IMR-90 (cell line): ENCODE measurements around the gene MYEOV. TPM values are rescaled to one million over a fixed set of nuclear protein-coding genes. Genes with fewer than 3 reads are reported as not detected.
A peak's percentile ranks its signal among the peaks of the same experiment; 100 is the strongest.

ENCODE experiments used
- ATAC-seq: fragments of 200-7000 bp; cut with Tn5 transposase; 2 replicates; pipeline ENCODE4 v1.9.1; 2020; ENCODE audit warnings: low read depth, mild to moderate bottlenecking, moderate library complexity
- BruUV-seq: library from RNA; stranded (reverse); fragments of 400-500 nt; replicated peaks from 2 replicates; lab custom pipeline; 2021; lab: Mats Ljungman, UMichigan
- CTCF ChIA-PET: fragments of 300-600 bp; formaldehyde crosslinking; extraction: SDS; loops from one replicate; lab custom pipeline; 2021; ENCODE audit warnings: antibody characterized with exemption; lab: Yijun Ruan, JAX
- POLR2A ChIA-PET: fragments of 300-600 bp; sonication (Branson Sonifier 250); formaldehyde crosslinking; loops from one replicate; lab custom pipeline; 2022; ENCODE audit warnings: antibody characterized with exemption; ENCODE audit not compliant: unreplicated experiment; lab: Charles Lee
- DNase-seq: peaks from one replicate; pipeline ENCODE4 v3.0.0; 2013
- H2AFZ ChIP-seq: replicated peaks from 2 replicates; pipeline ENCODE3; 2013; ENCODE audit warnings: low read length, mild to moderate bottlenecking; ENCODE audit not compliant: poor library complexity
- H2AK5ac ChIP-seq: 2 replicates; pipeline ENCODE4 v1.6.1; 2013; ENCODE audit warnings: low read depth, low read length, inconsistent platforms
- H2AK9ac ChIP-seq: replicated peaks from 2 replicates; pipeline ENCODE3; 2013; ENCODE audit warnings: mild to moderate bottlenecking, low read depth, low read length, moderate library complexity; ENCODE audit not compliant: poor library complexity
- H2BK120ac ChIP-seq: 2 replicates; pipeline ENCODE4 v1.6.1; 2013; ENCODE audit warnings: low read depth, low read length, inconsistent platforms
- H2BK15ac ChIP-seq: 3 replicates; pipeline ENCODE4 v1.6.1; 2013; ENCODE audit warnings: low read depth, low read length, inconsistent platforms
- H2BK20ac ChIP-seq: 2 replicates; pipeline ENCODE4 v1.6.1; 2013; ENCODE audit warnings: low read depth, mild to moderate bottlenecking, inconsistent platforms, low read length, moderate library complexity
- H2BK5ac ChIP-seq: 2 replicates; pipeline ENCODE4 v1.6.1; 2013; ENCODE audit warnings: mild to moderate bottlenecking, low read depth, low read length, inconsistent platforms; ENCODE audit not compliant: poor library complexity, severe bottlenecking
- H3K14ac ChIP-seq: replicated peaks from 2 replicates; pipeline ENCODE4 v1.6.1; 2013; ENCODE audit warnings: low read depth, low read length, inconsistent platforms
- H3K18ac ChIP-seq: 2 replicates; pipeline ENCODE4 v1.6.1; 2013; ENCODE audit warnings: low read depth, low read length, control low read depth
- H3K23ac ChIP-seq: 2 replicates; pipeline ENCODE4 v1.6.1; 2013; ENCODE audit warnings: low read depth, low read length, inconsistent platforms
- H3K27ac ChIP-seq: 2 replicates; pipeline ENCODE4 v1.5.1; 2013; ENCODE audit warnings: mild to moderate bottlenecking, control low read depth, low read length; ENCODE audit not compliant: insufficient read depth
- H3K27me3 ChIP-seq: 2 replicates; pipeline ENCODE4 v1.6.1; 2013; ENCODE audit warnings: low read length; ENCODE audit not compliant: control insufficient read depth, insufficient read depth
- H3K36me3 ChIP-seq: 2 replicates; pipeline ENCODE4 v1.6.1; 2013; ENCODE audit warnings: low read length, mixed read lengths; ENCODE audit not compliant: control insufficient read depth, insufficient read depth
- H3K4ac ChIP-seq: 2 replicates; pipeline ENCODE4 v1.6.1; 2013; ENCODE audit warnings: low read depth, low read length, inconsistent platforms
- H3K4me1 ChIP-seq: 2 replicates; pipeline ENCODE4 v1.6.1; 2013; ENCODE audit warnings: low read length, mixed read lengths; ENCODE audit not compliant: control insufficient read depth, insufficient read depth
- H3K4me2 ChIP-seq: 2 replicates; pipeline ENCODE4 v1.6.1; 2013; ENCODE audit warnings: low read depth, mild to moderate bottlenecking, control low read depth, low read length, moderate library complexity
- H3K4me3 ChIP-seq: 2 replicates; pipeline ENCODE4 v1.5.1; 2013; ENCODE audit warnings: low read depth, mild to moderate bottlenecking, control low read depth, low read length, moderate library complexity; ENCODE audit not compliant: insufficient read depth
- H3K56ac ChIP-seq: 2 replicates; pipeline ENCODE4 v1.6.1; 2013; ENCODE audit warnings: low read length, inconsistent platforms; ENCODE audit not compliant: insufficient read depth; ENCODE audit errors: extremely low read depth
- H3K79me1 ChIP-seq, 2 experiments: 2 replicates each; pipeline ENCODE4 v1.6.1; 2013; ENCODE audit warnings: low read length in 2 of 2, inconsistent platforms in 1 of 2, low read depth in 1 of 2
- H3K9ac ChIP-seq: 2 replicates; pipeline ENCODE4 v1.6.1; 2013; ENCODE audit warnings: low read depth, low read length, control low read depth
- H3K9me1 ChIP-seq: 2 replicates; pipeline ENCODE4 v1.6.1; 2013; ENCODE audit warnings: low read length, inconsistent platforms; ENCODE audit not compliant: insufficient read depth
- H3K9me3 ChIP-seq: 2 replicates; pipeline ENCODE4 v1.6.1; 2013; ENCODE audit warnings: low read length; ENCODE audit not compliant: control insufficient read depth, insufficient read depth
- H4K20me1 ChIP-seq: 2 replicates; pipeline ENCODE4 v1.6.1; 2013; ENCODE audit warnings: low read length, inconsistent platforms; ENCODE audit not compliant: insufficient read depth
- H4K5ac ChIP-seq: 2 replicates; pipeline ENCODE4 v1.6.1; 2013; ENCODE audit warnings: mild to moderate bottlenecking, low read depth, low read length, control low read depth
- H4K8ac ChIP-seq, 2 experiments: 2 replicates each; pipeline ENCODE4 v1.6.1; 2013; ENCODE audit warnings: low read depth in 2 of 2, low read length in 2 of 2, control low read depth in 1 of 2, inconsistent platforms in 1 of 2
- H4K91ac ChIP-seq: 2 replicates; pipeline ENCODE4 v1.6.1; 2013; ENCODE audit warnings: low read depth, low read length, inconsistent platforms; ENCODE audit not compliant: insufficient read depth
- RAD21 ChIP-seq: IDR thresholded peaks from 2 replicates; pipeline ENCODE4 v1.6.1; 2012; ENCODE audit warnings: low read length, improper control_type of control experiment
- WGBS, 2 experiments: methylation state at CpG; one replicate each; pipeline versions ENCODE4 v1.1.5 to v1.1.7; 2013; ENCODE audit warnings: missing lambda C conversion rate in 2 of 2; ENCODE audit not compliant: insufficient read length in 1 of 2; ENCODE audit errors: extremely low coverage in 2 of 2; 5-methylcytosine and 5-hydroxymethylcytosine counted together
- dilution Hi-C: fragments of 300-500 bp; cut with HindIII; formaldehyde crosslinking; loops from one replicate; pipeline ENCODE4 v1.14.3; 2018; ENCODE audit warnings: low sequenced_read_pairs; ENCODE audit not compliant: unreplicated experiment
- in situ Hi-C: fragments of 300-500 bp; cut with MboI; formaldehyde crosslinking; loops from 3 replicates; pipeline ENCODE4 v1.14.3; 2019; ENCODE audit warnings: low sequenced_read_pairs, inconsistent platforms, mixed read lengths
- intact Hi-C: fragments of 100-400 bp; cut with micrococcal nuclease; formaldehyde crosslinking; loops from 2 replicates; pipeline ENCODE4 v1.10.0; 2022
- polyA plus RNA-seq, 3 experiments: library from polyadenylated mRNA; depleted of rRNA; stranded (reverse); fragments of >200 nt; gene quantifications; 2 replicates each; pipeline ENCODE4 v1.2.3, GENCODE V29; 2012; ENCODE audit warnings: low replicate concordance in 1 of 3
- total RNA-seq: library from RNA; depleted of rRNA; stranded (reverse); fragments of >200 nt; gene quantifications from 2 replicates; pipeline ENCODE4 v1.2.3, GENCODE V29; 2012

The MYEOV gene
- total and polyA plus RNA-seq, 2 of the 4 experiments (the other 2 are of a cell fraction) = 5.8 to 6.8 TPM

DNA sequence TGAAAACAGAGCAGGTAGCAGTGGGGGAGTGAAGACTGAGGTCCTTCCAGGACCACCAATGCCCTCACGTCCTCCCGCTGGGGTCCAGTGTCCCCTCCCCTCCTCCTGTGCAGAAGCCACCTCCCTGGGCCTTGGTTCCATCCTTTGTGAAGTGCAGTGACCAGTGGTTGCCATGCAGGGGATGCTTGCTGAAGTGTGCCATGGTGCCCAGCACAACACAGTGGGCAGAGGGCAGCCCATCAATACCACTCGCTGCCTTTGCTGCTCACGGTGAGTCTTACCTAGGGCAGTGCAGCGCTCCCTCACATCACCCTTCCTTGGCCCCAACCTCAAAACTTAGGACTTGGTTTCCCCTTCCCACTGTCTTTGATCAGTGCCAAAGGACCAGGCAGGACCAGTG, 12.9 kb downstream of the MYEOV start:
- H3K36me3 ChIP-seq = no peaks in the 10 kb centered on the region
- POLR2A ChIA-PET = no interaction called here
- peaks cover 21% of the 10 kb centered on the region for H3K9me1 ChIP-seq
- no peaks in the 10 kb centered on the region for H3K27me3 ChIP-seq
- no peak overlapping the region for H2BK15ac ChIP-seq
- ATAC-seq (no peak), DNase-seq (no peak)
- H3K27ac ChIP-seq = no peak overlapping the region
- in situ Hi-C loops = no loop called here
- intact Hi-C loops = no loop called here
- no peak overlapping the region for H3K56ac ChIP-seq
- H4K20me1 ChIP-seq = no peaks in the 10 kb centered on the region
- peaks cover 11 to 80% of the 10 kb centered on the region in 2 experiments; a peak in 3 of 4 replicates for H3K79me1 ChIP-seq
- no peak for TF ChIP-seq RAD21
- no peak overlapping the region for H3K14ac ChIP-seq
- no peak overlapping the region for H3K4me2 ChIP-seq
- H2BK20ac ChIP-seq = no peak overlapping the region; the same call in 1 of the 2 replicates
- no peak overlapping the region for H3K18ac ChIP-seq
- BruUV-seq = no TSS peak
- H2AK5ac ChIP-seq = peak overlapping the region; percentile 35; the same call in 1 of the 2 replicates
- WGBS, 2 experiments = 100% methylated on average over 1 of the region's 5 CpGs; no CpG with 5 or more reads in 1 of the 2 experiments
- CTCF ChIA-PET = interaction anchor here (1.6 kb wide), 2 partner anchors 9 to 14 kb away, joined by 3 to 4 read pairs; no protein-coding TSS in a partner anchor
- H2BK120ac ChIP-seq = no peak overlapping the region; the same call in 1 of the 2 replicates
- no peak overlapping the region for H4K8ac ChIP-seq
- peak overlapping the region; percentile 44 for H2AFZ ChIP-seq
- dilution Hi-C loops = no loop called here
- H3K4me3 ChIP-seq = no peak overlapping the region
- H4K91ac ChIP-seq = peak overlapping the region; percentile 11; the same call in 1 of the 2 replicates
- H3K9me3 ChIP-seq = no peaks in the 10 kb centered on the region
- no peak overlapping the region for H3K9ac ChIP-seq
- H3K4ac ChIP-seq = peak overlapping the region; percentile 68
- no peak overlapping the region for H3K23ac ChIP-seq
- no peak overlapping the region for H2BK5ac ChIP-seq
- H2AK9ac ChIP-seq = no peak overlapping the region
- H4K5ac ChIP-seq = no peak overlapping the region
- peaks cover 19% of the 10 kb centered on the region for H3K4me1 ChIP-seq
